Fibroblast of villous mesenchyme (primary cell): ENCODE data around the gene KCNJ10. TPM values are rescaled to one million over a fixed set of nuclear protein-coding genes. Genes with fewer than 3 reads are reported as not detected.
A peak's percentile ranks its signal among the peaks of the same experiment; 100 is the strongest.

Experiments used
- DNase-seq: peaks from one replicate; pipeline ENCODE4 v3.0.0-alpha.2; 2010; ENCODE audit warnings: low read depth
- H3K4me3 ChIP-seq: 2 replicates; pipeline ENCODE4 v1.5.1; 2011; ENCODE audit warnings: low read depth, mild to moderate bottlenecking, low read length
- total RNA-seq: library from RNA; depleted of rRNA; stranded (reverse); fragments of >200 nt; gene quantifications from 2 replicates; pipeline ENCODE4 v1.2.3, GENCODE V29; 2012
- TF ChIP-seq, protein P1 (sequence below): IDR thresholded peaks from 2 replicates; pipeline ENCODE4 v1.5.1; 2012; ENCODE audit warnings: low read depth, mild to moderate bottlenecking, low read length; ENCODE audit not compliant: insufficient read depth

KCNJ10 gene
- total RNA-seq, 1 donor = not detected

DNA sequence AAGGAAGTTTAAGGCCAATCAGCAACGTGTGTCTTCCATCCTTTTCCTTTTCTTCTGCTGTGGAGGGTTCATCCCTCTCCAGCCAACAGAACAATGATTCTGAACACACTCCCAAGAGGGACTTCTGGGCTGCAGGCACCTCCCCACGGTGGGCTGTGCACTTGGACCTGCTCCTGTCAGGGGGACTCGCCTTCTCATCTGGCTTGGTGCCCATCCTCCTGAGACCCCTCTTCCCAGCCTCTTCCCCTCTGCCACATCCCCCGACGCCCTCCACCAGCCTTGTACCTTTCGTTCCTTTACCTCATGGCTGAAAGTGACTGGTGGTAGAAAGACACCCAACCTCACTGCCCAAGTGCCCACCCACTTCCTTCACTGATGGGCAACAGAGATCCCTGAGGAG lies 89.9 kb downstream of the KCNJ10 start:
- H3K4me3 ChIP-seq = no peak overlapping the region
- TF ChIP-seq, protein P1, sequence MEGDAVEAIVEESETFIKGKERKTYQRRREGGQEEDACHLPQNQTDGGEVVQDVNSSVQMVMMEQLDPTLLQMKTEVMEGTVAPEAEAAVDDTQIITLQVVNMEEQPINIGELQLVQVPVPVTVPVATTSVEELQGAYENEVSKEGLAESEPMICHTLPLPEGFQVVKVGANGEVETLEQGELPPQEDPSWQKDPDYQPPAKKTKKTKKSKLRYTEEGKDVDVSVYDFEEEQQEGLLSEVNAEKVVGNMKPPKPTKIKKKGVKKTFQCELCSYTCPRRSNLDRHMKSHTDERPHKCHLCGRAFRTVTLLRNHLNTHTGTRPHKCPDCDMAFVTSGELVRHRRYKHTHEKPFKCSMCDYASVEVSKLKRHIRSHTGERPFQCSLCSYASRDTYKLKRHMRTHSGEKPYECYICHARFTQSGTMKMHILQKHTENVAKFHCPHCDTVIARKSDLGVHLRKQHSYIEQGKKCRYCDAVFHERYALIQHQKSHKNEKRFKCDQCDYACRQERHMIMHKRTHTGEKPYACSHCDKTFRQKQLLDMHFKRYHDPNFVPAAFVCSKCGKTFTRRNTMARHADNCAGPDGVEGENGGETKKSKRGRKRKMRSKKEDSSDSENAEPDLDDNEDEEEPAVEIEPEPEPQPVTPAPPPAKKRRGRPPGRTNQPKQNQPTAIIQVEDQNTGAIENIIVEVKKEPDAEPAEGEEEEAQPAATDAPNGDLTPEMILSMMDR = no peak
- DNase-seq = no peak

DNA sequence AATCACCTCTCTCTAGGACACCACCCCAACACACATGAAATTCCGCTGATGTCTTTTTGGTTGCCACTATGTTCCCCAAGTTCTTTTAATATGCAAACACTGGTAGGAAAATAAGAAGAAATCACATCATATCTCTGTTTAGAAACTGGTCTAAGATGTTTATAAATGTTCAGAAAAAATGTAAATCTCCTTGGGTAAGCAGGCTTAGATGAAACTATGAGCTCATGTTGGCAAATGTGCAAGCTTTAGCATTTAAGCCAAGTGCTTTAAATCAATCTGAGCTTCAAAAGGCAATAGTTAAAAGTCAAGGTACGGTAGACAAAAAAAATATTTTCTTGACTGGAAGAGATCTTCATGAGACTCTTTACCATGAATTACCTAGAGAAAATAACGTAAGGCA lies 90.7 kb downstream of the KCNJ10 start:
- DNase-seq = peak; percentile 47
- TF ChIP-seq, protein P1 = no peak
- no peak overlapping the region for H3K4me3 ChIP-seq

DNA sequence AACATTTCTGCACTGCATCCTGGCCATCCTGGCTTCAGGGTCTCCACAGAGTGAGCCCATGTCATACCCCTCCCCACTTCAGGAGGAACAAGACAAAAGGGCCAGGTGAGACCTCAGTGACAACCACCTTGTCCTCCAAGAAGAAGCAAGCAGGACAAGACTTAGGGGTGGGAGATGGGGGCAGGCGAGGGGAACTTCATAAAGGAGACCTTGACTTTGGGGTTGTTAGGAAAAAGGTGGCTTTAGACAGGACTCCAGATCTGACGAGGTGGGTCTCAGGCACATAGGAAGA lies 91.9 kb downstream of the KCNJ10 start:
- H3K4me3 ChIP-seq = no peak overlapping the region
- no peak for DNase-seq
- TF ChIP-seq, protein P1 = no peak

DNA sequence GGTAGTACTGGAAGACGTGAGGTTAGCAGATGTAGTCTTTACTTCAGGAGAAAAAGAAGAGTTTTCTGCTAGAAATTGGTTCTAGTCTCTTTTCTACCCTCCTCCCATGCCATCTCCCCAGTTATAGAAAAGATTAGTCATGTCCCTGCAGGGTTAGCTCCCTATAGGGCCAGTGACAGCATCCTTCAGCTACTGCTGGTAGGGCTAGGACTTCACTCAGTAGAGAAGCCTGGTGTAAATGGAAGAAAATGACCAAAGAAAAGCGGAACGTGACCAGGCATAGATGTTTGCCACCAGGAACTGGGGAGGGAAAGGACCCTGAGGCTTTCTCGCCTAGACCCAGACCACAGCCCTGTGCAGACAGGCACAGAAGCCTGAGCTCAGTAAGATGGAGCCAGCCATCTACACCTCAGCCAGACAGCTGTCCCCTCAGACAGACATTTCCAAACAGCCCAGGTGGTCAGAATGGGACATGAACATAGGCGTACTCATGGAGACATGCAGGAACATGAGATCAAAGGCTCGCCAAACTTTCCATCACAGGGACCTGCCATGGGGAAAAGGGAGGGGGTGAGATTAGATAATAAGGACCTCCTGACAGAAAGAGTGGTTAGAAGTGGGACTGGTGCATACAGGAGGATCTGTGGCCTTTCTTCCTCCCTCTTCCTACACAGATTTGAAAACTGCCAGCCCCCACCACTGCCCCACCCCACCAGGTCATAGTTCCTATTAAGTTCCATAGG lies 92.4 kb downstream of the KCNJ10 start:
- DNase-seq = no peak
- no peak overlapping the region for H3K4me3 ChIP-seq
- TF ChIP-seq, protein P1 = no peak

DNA sequence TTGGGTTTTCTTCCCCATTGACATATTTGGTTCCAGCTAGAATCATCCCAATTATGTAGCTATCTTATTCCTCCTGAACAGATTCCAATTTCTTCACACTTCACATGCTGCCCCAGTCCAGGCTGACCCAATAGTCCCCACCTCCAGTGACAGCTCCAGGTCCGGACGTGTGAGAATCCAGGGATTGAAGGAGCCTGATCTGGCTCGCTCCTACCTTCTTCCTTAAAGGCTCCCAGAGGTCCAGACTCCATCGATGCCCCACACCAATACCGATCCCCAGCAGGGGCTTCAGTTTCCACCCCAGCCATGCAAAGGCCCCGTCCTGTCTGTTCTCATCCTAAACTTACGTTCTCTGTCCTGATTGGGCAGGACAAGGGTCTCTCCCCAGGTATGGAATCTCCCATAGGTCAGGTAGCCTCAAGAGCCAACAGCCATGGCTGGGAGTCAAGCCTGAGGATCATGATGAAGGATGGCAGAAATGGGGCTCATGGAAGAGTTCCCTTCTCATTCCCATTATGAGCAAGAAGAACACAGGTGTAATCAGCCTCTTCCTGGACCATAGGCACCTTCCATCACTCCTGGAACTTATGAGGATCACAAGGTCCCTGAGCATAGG lies 95.5 kb downstream of the KCNJ10 start:
- no peak overlapping the region for H3K4me3 ChIP-seq
- TF ChIP-seq, protein P1 = no peak
- no peak for DNase-seq

DNA sequence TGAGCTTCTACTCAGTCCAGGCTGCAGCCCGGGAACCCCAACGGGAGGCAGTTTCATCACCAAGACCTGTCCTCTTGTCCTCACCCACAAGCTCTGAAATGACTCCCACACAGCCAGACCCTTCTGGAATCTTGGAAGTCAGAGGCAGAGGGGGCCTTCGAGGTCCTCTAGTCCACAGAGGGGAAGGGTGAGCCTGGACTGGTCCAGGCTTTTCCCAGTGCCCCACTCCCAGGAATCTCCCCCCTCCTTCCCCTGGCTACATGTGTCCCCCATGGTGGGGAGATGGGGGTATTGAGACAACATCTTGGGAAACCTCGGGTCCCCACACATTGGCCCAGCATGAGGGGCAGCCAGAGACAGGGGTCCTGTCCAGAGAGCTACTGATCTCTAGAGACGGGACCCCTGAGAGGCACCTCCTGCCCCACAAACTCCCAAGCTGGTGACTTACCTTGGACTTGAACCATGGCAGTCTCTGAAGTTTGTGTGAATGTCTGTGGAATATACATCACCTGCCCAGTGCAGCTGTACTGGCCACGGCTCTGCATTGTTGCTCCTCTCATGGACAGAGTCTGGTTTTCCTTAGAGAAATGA lies 96.5 kb downstream of the KCNJ10 start:
- TF ChIP-seq, protein P1 = no peak

More for the DNA sequence above, 96.5 kb downstream of the KCNJ10 start:
- no peak overlapping the region for H3K4me3 ChIP-seq
- no peak for DNase-seq
